Measurements from ENCODE around the gene RPS3.

- no peak for TF ChIP-seq CTCF (IDR thresholded peaks at IDR 0.05)
- TF ChIP-seq POLR2A (IDR thresholded peaks at IDR 0.05) = no peak
These were observed 44.3 kb upstream of the RPS3 start for GRCh38 chr11:75355051-75355450.

All from esophagus squamous epithelium (tissue), 4 donors.